ENCODE results near the gene ARHGEF10L. TPM values are rescaled to one million over a fixed set of nuclear protein-coding genes. Genes with fewer than 3 reads are reported as not detected.
A peak's percentile ranks its signal among the peaks of the same experiment; 100 is the strongest.

The ARHGEF10L gene
- total RNA-seq, 1 donor from 2014 or later = 20.3 TPM

DNA sequence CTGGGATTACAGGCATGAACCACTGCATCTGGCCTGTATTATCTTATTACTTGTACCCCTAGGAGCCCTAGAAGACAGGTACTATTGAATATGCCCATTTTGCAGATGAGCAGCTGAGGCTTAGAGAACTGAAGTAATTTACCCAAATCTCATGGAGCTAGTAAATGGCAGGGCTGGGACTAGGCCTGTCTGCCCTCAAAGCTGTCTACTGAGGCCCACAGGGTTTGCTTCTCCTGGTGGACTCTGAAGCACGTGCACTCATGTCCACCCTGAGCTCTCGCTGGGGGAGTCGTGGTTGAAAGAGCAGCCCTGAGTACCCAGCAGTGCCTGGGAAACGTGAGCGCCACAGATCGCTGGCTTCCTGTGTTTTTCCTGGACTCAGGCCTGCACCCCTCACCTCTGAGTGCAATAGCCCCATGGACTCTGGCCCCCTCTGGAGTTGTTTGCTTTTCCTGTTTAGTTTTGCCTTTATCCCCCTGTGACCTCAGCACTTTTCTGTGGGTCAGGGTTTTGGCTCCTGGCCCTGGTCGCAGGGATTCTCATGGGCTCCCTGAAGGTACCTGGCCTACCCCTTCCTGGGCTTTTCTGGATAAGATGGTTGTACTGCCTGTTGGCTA is 52.4 kb downstream of the ARHGEF10L start:
- H2AFZ ChIP-seq (replicated peaks) = no peak overlapping the region
- H3K36me3 ChIP-seq = no peaks in the 10 kb centered on the region
- H3K4me3 ChIP-seq = no peak overlapping the region
- no peak for DNase-seq (ENCODE audit: low spot score)
- Mint-ChIP-seq H3K27ac (peak overlapping the region; percentile 57), H3K4me3 (no peak overlapping the region), H3K9me3 (no peaks in the 10 kb centered on the region), H3K36me3 (peaks cover 12% of the 10 kb centered on the region), H3K27me3 (ENCODE audit: insufficient read depth, low read depth) (peaks cover 8% of the 10 kb centered on the region), H3K4me1 (peaks cover 24% of the 10 kb centered on the region)
- no peak for TF ChIP-seq EZH2phosphoT487 (IDR thresholded peaks at IDR 0.05)
- TF ChIP-seq EZH2 (IDR thresholded peaks at IDR 0.05) = no peak
- TF ChIP-seq, protein P1, sequence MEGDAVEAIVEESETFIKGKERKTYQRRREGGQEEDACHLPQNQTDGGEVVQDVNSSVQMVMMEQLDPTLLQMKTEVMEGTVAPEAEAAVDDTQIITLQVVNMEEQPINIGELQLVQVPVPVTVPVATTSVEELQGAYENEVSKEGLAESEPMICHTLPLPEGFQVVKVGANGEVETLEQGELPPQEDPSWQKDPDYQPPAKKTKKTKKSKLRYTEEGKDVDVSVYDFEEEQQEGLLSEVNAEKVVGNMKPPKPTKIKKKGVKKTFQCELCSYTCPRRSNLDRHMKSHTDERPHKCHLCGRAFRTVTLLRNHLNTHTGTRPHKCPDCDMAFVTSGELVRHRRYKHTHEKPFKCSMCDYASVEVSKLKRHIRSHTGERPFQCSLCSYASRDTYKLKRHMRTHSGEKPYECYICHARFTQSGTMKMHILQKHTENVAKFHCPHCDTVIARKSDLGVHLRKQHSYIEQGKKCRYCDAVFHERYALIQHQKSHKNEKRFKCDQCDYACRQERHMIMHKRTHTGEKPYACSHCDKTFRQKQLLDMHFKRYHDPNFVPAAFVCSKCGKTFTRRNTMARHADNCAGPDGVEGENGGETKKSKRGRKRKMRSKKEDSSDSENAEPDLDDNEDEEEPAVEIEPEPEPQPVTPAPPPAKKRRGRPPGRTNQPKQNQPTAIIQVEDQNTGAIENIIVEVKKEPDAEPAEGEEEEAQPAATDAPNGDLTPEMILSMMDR (IDR thresholded peaks at IDR 0.05) = no peak
- peaks cover 17% of the 10 kb centered on the region for H3K4me1 ChIP-seq
- no peaks in the 10 kb centered on the region for H3K79me2 ChIP-seq (ENCODE audit: low read depth)
- no peak overlapping the region for H3K4me2 ChIP-seq
- H4K20me1 ChIP-seq (ENCODE audit: low read depth) = peaks cover 22% of the 10 kb centered on the region
- no peaks in the 10 kb centered on the region for H3K9me3 ChIP-seq (ENCODE audit: low read depth)
- peaks cover 17% of the 10 kb centered on the region for H3F3A ChIP-seq (ENCODE audit: low read depth)
- H3K9ac ChIP-seq = no peak overlapping the region
- no peaks in the 10 kb centered on the region for H3K27me3 ChIP-seq
- H3K27ac ChIP-seq = no peak overlapping the region

- H3K27me3 Mint-ChIP-seq (ENCODE audit: insufficient read depth, low read depth) = peaks cover 3% of the 10 kb centered on the region
- peaks cover 9% of the 10 kb centered on the region for H3K36me3 Mint-ChIP-seq
- Histone ChIP-seq H3F3A (ENCODE audit: low read depth) (no peaks in the 10 kb centered on the region), H3K4me1 (no peaks in the 10 kb centered on the region), H2AFZ (replicated peaks) (no peak overlapping the region), H3K27ac (no peak overlapping the region), H3K4me2 (no peak overlapping the region), H3K36me3 (no peaks in the 10 kb centered on the region), H3K79me2 (ENCODE audit: low read depth) (no peaks in the 10 kb centered on the region), H3K4me3 (no peak overlapping the region), H4K20me1 (ENCODE audit: low read depth) (peaks cover 12% of the 10 kb centered on the region), H3K9ac (no peak overlapping the region), H3K9me3 (ENCODE audit: low read depth) (no peaks in the 10 kb centered on the region), H3K27me3 (no peaks in the 10 kb centered on the region)
- DNase-seq (ENCODE audit: low spot score) = no peak
- no peak overlapping the region for H3K4me3 Mint-ChIP-seq
- H3K4me1 Mint-ChIP-seq = peaks cover 10% of the 10 kb centered on the region
- no peak overlapping the region for H3K27ac Mint-ChIP-seq
- H3K9me3 Mint-ChIP-seq = no peaks in the 10 kb centered on the region
- no peak for TF ChIP-seq EZH2phosphoT487 (IDR thresholded peaks at IDR 0.05)
- TF ChIP-seq EZH2 (IDR thresholded peaks at IDR 0.05) = no peak
- TF ChIP-seq, protein P1 (IDR thresholded peaks at IDR 0.05) = no peak
Observed at GRCh38 chr1:17594026-17594425, 54.5 kb downstream of the ARHGEF10L start.

GRCh38 chr1:17594690-17595601 is 55.4 kb downstream of the ARHGEF10L start:
- H3K9me3 Mint-ChIP-seq = no peaks in the 10 kb centered on the region
- H4K20me1 ChIP-seq (ENCODE audit: low read depth) = peaks cover 14% of the 10 kb centered on the region

More at GRCh38 chr1:17594690-17595601, 55.4 kb downstream of the ARHGEF10L start:
- Mint-ChIP-seq H3K27me3 (ENCODE audit: insufficient read depth, low read depth) (no peaks in the 10 kb centered on the region), H3K4me1 (peaks cover 5% of the 10 kb centered on the region), H3K36me3 (peaks cover 5% of the 10 kb centered on the region), H3K4me3 (no peak overlapping the region), H3K27ac (no peak overlapping the region)
- no peak for TF ChIP-seq EZH2 (IDR thresholded peaks at IDR 0.05)
- TF ChIP-seq, protein P1 (IDR thresholded peaks at IDR 0.05) = no peak
- no peak for TF ChIP-seq EZH2phosphoT487 (IDR thresholded peaks at IDR 0.05)
- no peak overlapping the region for H3K4me2 ChIP-seq
- H3K4me3 ChIP-seq = no peak overlapping the region
- no peaks in the 10 kb centered on the region for H3K4me1 ChIP-seq
- no peaks in the 10 kb centered on the region for H3K36me3 ChIP-seq
- no peak overlapping the region for H2AFZ ChIP-seq (replicated peaks)
- H3K9ac ChIP-seq = no peak overlapping the region
- no peaks in the 10 kb centered on the region for H3F3A ChIP-seq (ENCODE audit: low read depth)
- H3K79me2 ChIP-seq (ENCODE audit: low read depth) = no peaks in the 10 kb centered on the region
- H3K9me3 ChIP-seq (ENCODE audit: low read depth) = no peaks in the 10 kb centered on the region
- DNase-seq (ENCODE audit: low spot score) = no peak
- no peak overlapping the region for H3K27ac ChIP-seq
- no peaks in the 10 kb centered on the region for H3K27me3 ChIP-seq

Measured in neural progenitor cell (in vitro differentiated cells).